ENCODE results near the gene ROR1.

- TF ChIP-seq EZH2 (IDR thresholded peaks at IDR 0.05; ENCODE audit: borderline replicate concordance, insufficient read depth, low read depth, low read length, poor library complexity, severe bottlenecking): no peak
- TF ChIP-seq CTCF (IDR thresholded peaks at IDR 0.05): no peak
Measured at GRCh38 chr1:63784083-63784482, 10.3 kb downstream of the ROR1 start.
